ENCODE data around the gene SUPT20H.

Gene SUPT20H

DNA sequence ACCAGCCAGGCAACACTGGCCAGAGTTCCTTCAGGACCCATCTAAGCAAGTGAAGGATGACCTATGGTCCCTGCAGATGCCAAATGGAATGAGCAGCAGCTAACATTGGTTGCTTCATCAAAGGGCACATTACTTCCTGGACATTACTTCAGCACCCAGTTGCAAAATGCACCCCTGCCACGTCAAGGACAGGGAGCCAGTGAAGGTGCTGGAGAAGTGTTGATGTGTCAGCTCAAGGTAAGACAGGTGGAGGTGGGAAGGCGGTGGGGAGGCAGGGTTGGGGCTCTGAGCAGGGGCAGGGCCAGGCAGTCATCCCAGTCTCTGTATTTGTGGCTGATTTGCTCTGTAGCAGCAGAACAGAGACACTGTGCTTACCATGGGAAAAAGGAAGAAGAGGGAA, 31.4 kb upstream of the SUPT20H start:
- TF ChIP-seq, protein P1, sequence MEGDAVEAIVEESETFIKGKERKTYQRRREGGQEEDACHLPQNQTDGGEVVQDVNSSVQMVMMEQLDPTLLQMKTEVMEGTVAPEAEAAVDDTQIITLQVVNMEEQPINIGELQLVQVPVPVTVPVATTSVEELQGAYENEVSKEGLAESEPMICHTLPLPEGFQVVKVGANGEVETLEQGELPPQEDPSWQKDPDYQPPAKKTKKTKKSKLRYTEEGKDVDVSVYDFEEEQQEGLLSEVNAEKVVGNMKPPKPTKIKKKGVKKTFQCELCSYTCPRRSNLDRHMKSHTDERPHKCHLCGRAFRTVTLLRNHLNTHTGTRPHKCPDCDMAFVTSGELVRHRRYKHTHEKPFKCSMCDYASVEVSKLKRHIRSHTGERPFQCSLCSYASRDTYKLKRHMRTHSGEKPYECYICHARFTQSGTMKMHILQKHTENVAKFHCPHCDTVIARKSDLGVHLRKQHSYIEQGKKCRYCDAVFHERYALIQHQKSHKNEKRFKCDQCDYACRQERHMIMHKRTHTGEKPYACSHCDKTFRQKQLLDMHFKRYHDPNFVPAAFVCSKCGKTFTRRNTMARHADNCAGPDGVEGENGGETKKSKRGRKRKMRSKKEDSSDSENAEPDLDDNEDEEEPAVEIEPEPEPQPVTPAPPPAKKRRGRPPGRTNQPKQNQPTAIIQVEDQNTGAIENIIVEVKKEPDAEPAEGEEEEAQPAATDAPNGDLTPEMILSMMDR (IDR thresholded peaks at IDR 0.05; ENCODE audit: control insufficient read depth, extremely low read depth, insufficient read depth): no peak
- DNase-seq (ENCODE audit: low read depth): no peak
- H3K4me3 ChIP-seq (ENCODE audit: low read depth, low read length): no peak overlapping the region

DNA sequence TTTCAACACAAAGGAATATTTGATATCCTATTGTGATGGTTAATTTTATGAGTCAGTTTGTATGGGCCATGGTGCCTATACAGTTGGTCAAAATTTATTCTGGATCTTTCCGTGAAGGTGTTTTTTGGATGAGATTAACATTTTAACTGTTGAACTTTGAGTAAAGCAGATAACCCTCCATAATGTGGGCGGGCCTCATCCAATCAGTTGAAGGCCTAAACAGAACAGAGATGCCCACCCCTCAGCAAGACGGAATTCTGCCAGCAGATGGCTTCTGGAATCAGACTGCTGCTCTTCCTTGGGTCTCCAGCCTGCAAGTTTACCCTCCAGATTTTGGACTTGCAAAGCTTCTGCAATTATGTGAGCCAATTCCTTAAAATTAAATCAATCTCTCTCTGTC, 30.0 kb upstream of the SUPT20H start:
- TF ChIP-seq, protein P1 (IDR thresholded peaks at IDR 0.05; ENCODE audit: control insufficient read depth, extremely low read depth, insufficient read depth): no peak
- H3K4me3 ChIP-seq (ENCODE audit: low read depth, low read length): no peak overlapping the region
- DNase-seq (ENCODE audit: low read depth): no peak

GRCh38 chr13:37087486-37087885, 28.0 kb upstream of the SUPT20H start:
- no peak overlapping the region for H3K4me3 ChIP-seq (ENCODE audit: low read depth, low read length)
- TF ChIP-seq, protein P1 (IDR thresholded peaks at IDR 0.05; ENCODE audit: control insufficient read depth, extremely low read depth, insufficient read depth): no peak
- DNase-seq (ENCODE audit: low read depth): no peak

DNA sequence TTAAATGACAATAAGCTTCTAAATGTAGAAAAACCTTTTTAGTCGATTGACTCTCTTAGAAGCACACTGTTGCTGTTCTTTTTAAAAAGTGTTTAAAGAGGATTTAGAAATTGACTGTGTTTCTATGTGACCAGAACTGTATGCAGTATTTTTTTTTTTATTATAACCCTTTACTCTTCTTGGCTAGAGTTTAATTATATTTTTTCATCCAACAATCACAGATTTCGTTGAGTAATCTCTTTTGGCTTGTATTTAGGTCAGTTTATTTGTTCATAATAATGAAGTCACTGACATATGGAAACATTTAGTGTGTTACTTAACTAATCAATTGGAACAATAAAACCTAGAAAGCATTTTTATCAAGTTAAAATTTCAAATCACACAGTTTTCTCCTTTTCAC, 26.1 kb upstream of the SUPT20H start:
- TF ChIP-seq, protein P1 (IDR thresholded peaks at IDR 0.05; ENCODE audit: control insufficient read depth, extremely low read depth, insufficient read depth): no peak
- no peak overlapping the region for H3K4me3 ChIP-seq (ENCODE audit: low read depth, low read length)
- DNase-seq (ENCODE audit: low read depth): no peak

GRCh38 chr13:37076818-37077217, 17.3 kb upstream of the SUPT20H start:
- DNase-seq (ENCODE audit: low read depth): no peak
- no peak overlapping the region for H3K4me3 ChIP-seq (ENCODE audit: low read depth, low read length)
- TF ChIP-seq, protein P1 (IDR thresholded peaks at IDR 0.05; ENCODE audit: control insufficient read depth, extremely low read depth, insufficient read depth): no peak

DNA sequence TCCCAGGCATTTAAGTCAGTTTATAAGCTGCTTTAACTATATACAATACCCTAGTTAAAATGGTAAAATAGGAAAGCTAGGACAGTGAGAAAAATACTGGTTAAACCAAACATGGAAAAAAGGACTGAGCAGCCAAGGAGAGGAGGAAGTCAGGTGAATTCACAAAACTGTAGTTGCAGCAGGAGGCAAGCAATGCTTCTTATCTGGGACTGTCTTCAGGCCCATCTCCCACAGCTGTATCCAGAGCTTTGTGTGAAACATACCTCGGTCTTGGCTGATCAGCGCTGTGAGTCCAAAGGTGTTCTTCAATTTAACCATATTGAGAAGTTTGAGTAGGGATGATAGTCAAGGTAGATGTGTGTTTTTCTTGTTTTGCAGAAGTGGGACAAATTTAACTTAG, 15.7 kb upstream of the SUPT20H start:
- TF ChIP-seq, protein P1 (IDR thresholded peaks at IDR 0.05; ENCODE audit: control insufficient read depth, extremely low read depth, insufficient read depth): no peak
- no peak for DNase-seq (ENCODE audit: low read depth)

DNA sequence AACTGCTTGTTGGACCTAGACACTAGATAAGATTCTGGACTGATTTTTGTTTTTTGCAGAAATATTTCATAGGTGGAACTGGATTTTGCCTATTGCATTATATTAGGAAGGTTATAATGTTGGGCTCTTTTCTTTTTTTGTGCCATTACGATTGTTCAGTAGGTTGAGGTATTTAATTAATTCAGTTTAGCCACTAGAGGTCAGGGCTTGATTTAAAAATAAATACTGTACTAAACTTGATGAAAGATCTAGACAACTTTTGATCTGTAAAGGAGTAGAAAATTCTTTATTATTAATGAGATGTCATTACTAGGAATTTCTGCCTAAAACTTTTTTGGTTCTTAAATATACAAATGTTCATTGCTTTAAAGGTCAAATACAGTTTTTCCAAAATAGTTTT, 15.2 kb upstream of the SUPT20H start:
- no peak overlapping the region for H3K4me3 ChIP-seq (ENCODE audit: low read depth, low read length)
- DNase-seq (ENCODE audit: low read depth): no peak

More for the DNA sequence above, 15.7 kb upstream of the SUPT20H start:
- H3K4me3 ChIP-seq (ENCODE audit: low read depth, low read length): no peak overlapping the region

More for the DNA sequence above, 15.2 kb upstream of the SUPT20H start:
- TF ChIP-seq, protein P1 (IDR thresholded peaks at IDR 0.05; ENCODE audit: control insufficient read depth, extremely low read depth, insufficient read depth): peak; percentile 49

Measured in LNCaP clone FGC (cell line).